Central memory CD8-positive, alpha-beta T cell (primary cell): ENCODE results near the gene EIF4EBP3.
A peak's percentile ranks its signal among the peaks of the same experiment; 100 is the strongest.

Experiments
- ATAC-seq: fragments of 150-1000 bp; cut with Tn5 transposase; replicated peaks from 2 replicates; pipeline ENCODE4 v1.10.0; 2022; ENCODE audit warnings: mild to moderate bottlenecking, moderate FRiP score, moderate number of reproducible peaks; ENCODE audit not compliant: poor library complexity, severe bottlenecking; ENCODE audit errors: extremely low read depth
- DNase-seq, 2 donors: peaks; one replicate each; pipeline ENCODE4 v3.0.0; 2021; ENCODE audit warnings: low spot score in 2 of 2
- H3K27ac Mint-ChIP-seq: one replicate; pipeline ENCODE4 v1.8.0; 2022; ENCODE audit warnings: low read depth, mild to moderate bottlenecking, moderate library complexity, mixed read lengths
- H3K27me3 Mint-ChIP-seq: one replicate; pipeline ENCODE4 v1.8.0; 2022; ENCODE audit warnings: mixed read lengths
- H3K36me3 Mint-ChIP-seq: one replicate; pipeline ENCODE4 v1.8.0; 2022; ENCODE audit warnings: mild to moderate bottlenecking, moderate library complexity, mixed read lengths; ENCODE audit not compliant: insufficient read depth
- H3K4me1 Mint-ChIP-seq: one replicate; pipeline ENCODE4 v1.8.0; 2022; ENCODE audit warnings: mixed read lengths
- H3K4me3 Mint-ChIP-seq: one replicate; pipeline ENCODE4 v1.8.0; 2022; ENCODE audit warnings: mild to moderate bottlenecking, moderate library complexity, mixed read lengths
- H3K9me3 Mint-ChIP-seq: one replicate; pipeline ENCODE4 v1.8.0; 2022; ENCODE audit warnings: mixed read lengths

EIF4EBP3 gene

DNA sequence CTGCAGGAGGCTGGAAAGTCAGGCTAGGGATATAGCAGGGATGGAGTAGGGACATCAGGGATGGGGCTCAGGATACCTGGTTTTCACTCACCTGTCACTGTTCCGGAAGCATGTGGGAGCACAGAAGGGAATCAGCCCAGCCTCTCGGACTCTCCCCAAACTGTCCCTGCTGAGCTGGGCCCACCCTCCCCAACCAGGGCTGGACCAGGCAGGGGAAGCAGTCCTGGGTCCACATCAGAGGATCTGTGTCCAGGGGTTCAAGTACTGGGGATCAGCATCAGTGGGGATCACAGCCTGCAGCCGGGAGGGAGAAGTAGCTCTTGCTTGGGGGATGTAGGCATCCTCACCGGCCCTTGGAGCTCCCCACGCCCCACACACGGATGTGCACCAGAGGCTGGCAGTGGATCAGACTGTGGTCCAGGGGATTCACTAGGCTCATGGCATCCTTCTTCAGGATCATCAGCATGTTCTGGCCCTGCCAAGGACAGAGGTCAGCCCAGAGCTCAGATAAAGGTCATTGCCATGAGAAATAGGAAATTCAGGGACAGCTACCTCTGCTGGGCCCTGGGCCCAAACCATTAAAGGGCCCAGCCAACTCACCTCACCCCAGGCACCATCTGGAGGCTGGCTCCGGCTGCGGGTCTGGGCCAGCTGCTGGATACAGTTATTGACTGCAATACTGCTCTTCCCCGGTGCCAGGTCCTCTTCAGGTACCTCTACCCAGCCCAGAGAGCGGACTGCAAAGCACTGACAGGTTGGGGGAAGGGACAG lies 14.5 kb downstream of the EIF4EBP3 start:
- Mint-ChIP-seq H3K27me3 (no peaks in the 10 kb centered on the region), H3K4me3 (peak overlapping the region; percentile 88), H3K4me1 (peaks cover 44% of the 10 kb centered on the region), H3K9me3 (no peaks in the 10 kb centered on the region), H3K27ac (no peak overlapping the region), H3K36me3 (peaks cover 24% of the 10 kb centered on the region)
- DNase-seq (no peak), ATAC-seq (no peak)

- Mint-ChIP-seq H3K4me3 (peak overlapping the region; percentile 88), H3K27ac (peak overlapping the region; percentile 96), H3K9me3 (no peaks in the 10 kb centered on the region), H3K36me3 (peaks cover 12% of the 10 kb centered on the region), H3K4me1 (peaks cover 46% of the 10 kb centered on the region), H3K27me3 (no peaks in the 10 kb centered on the region)
- no peak for ATAC-seq
- DNase-seq = no peak
Observed at GRCh38 chr5:140563596-140563995, 16.1 kb downstream of the EIF4EBP3 start.

DNA sequence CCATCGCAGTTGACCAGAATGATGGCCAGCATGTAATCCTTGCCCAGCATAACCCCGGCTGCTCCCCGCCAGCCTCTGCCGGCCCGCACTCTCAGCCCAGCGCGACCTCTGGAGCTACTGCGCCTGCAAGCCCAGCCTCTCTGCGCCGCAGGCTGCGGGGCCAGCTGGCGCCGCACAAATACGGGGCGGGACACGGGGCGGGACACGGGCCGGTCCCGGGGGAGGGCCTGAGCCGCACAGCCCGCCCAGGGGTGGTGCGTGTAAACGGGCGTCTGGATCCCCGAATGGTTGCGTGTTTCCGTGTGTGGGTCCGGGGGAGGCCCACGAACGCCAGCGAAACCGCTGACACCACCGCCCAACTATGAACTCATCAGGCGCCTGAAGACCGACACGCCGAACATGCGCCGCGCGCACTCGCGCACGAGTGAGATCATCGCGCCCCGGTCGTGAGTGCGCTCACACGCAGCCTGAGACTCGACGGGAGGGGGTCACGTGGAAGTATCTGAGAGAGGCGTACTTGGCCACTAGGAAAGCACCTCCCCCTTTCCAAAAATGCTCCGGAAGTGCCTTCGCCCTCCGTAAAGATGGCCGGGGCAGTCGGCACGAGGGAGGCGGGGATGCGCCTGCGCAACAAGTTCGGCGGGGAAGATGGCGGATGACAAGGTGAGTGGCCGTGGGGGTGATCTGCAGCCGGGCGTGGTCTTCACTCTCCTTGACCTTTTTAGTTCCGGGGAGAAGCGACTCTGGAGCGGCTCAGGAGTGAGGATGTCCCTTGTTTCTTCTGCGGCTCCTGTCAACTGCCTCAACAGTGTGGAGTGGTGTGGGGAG lies 16.9 kb downstream of the EIF4EBP3 start, which contains the start of the genes APBB3 and SLC35A4:
Gene APBB3 (minus strand): TSS at position 403 of the 828 bp plus-strand sequence. CDS start 353 bp downstream, at position 50.
Gene SLC35A4 (plus strand): TSS at position 633 of the 828 bp plus-strand sequence. CDS start 2,342 bp downstream, outside the sequence.
- Mint-ChIP-seq H3K27ac (peak within 1 kb of the TSS; percentile 96), H3K4me3 (peak within 1 kb of the TSS; percentile 88), H3K4me1 (peaks cover 53% of the 10 kb centered on the region), H3K36me3 (peaks cover 12% of the 10 kb centered on the region), H3K27me3 (no peaks in the 10 kb centered on the region), H3K9me3 (no peaks in the 10 kb centered on the region)
- peak; percentile 88 for ATAC-seq
- peak; percentile 90 to 98 for DNase-seq

DNA sequence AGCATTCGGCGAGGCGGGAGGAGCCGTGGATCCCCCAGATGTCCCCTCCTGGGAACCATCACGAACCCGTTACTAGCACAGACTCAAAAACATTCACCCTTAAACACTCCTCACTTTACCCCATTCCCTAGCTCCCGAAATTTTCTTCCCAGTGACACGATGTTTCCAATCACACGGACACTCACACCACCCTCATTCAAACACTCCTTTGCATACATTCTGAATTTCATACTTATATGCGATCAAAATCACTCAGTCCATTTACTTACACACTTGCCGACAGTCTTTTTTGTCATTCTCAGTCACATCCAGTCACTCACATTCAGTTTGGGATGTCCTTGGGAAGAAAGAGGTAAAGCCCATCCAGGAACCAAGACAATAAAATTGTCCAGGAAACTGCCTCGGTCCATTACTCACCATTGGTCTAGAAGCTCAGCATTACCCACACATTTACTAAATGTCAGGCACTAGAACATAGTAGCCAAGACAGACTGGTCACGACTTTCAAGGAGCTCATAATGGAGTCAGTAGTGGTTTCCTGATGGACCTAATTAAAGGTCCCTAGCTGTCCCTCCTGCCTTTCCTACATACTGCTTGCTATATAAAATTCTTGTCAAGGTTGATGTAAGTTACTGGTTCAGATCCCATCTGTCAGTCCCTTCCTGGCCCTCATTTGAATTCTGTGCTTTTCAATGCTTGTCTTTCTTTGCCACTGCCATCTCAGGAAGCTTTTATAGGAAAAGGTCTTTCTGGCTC lies 17.7 kb downstream of the EIF4EBP3 start:
- Mint-ChIP-seq H3K27ac (peak overlapping the region; percentile 96), H3K9me3 (no peaks in the 10 kb centered on the region), H3K4me3 (peak overlapping the region; percentile 88), H3K4me1 (peaks cover 55% of the 10 kb centered on the region), H3K27me3 (no peaks in the 10 kb centered on the region), H3K36me3 (peaks cover 15% of the 10 kb centered on the region)
- ATAC-seq = peak; percentile 0
- no peak for DNase-seq

- Mint-ChIP-seq H3K4me1 (peaks cover 59% of the 10 kb centered on the region), H3K27ac (peak overlapping the region; percentile 96), H3K9me3 (no peaks in the 10 kb centered on the region), H3K27me3 (no peaks in the 10 kb centered on the region), H3K4me3 (peak overlapping the region; percentile 88), H3K36me3 (peaks cover 15% of the 10 kb centered on the region)
- no peak for ATAC-seq
- no peak for DNase-seq
Observed at GRCh38 chr5:140565780-140566095, 18.3 kb downstream of the EIF4EBP3 start.

- Mint-ChIP-seq H3K4me1 (peaks cover 59% of the 10 kb centered on the region), H3K9me3 (no peaks in the 10 kb centered on the region), H3K36me3 (peaks cover 15% of the 10 kb centered on the region), H3K27me3 (no peaks in the 10 kb centered on the region), H3K27ac (peak overlapping the region; percentile 44), H3K4me3 (no peak overlapping the region)
- ATAC-seq (no peak), DNase-seq (no peak)
Observed at GRCh38 chr5:140566665-140567064, 19.2 kb downstream of the EIF4EBP3 start.

DNA sequence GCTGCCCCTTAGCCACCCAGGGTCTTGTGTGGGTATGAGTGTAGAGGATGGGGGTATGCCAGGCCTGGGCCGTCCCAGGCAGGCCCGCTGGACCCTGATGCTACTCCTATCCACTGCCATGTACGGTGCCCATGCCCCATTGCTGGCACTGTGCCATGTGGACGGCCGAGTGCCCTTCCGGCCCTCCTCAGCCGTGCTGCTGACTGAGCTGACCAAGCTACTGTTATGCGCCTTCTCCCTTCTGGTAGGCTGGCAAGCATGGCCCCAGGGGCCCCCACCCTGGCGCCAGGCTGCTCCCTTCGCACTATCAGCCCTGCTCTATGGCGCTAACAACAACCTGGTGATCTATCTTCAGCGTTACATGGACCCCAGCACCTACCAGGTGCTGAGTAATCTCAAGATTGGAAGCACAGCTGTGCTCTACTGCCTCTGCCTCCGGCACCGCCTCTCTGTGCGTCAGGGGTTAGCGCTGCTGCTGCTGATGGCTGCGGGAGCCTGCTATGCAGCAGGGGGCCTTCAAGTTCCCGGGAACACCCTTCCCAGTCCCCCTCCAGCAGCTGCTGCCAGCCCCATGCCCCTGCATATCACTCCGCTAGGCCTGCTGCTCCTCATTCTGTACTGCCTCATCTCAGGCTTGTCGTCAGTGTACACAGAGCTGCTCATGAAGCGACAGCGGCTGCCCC lies 19.8 kb downstream of the EIF4EBP3 start:
- DNase-seq (no peak), ATAC-seq (no peak)
- H3K4me3 Mint-ChIP-seq = no peak overlapping the region
- peak overlapping the region; percentile 44 for H3K27ac Mint-ChIP-seq
- no peaks in the 10 kb centered on the region for H3K27me3 Mint-ChIP-seq
- H3K4me1 Mint-ChIP-seq = peaks cover 59% of the 10 kb centered on the region
- H3K9me3 Mint-ChIP-seq = no peaks in the 10 kb centered on the region
- H3K36me3 Mint-ChIP-seq = peaks cover 15% of the 10 kb centered on the region

DNA sequence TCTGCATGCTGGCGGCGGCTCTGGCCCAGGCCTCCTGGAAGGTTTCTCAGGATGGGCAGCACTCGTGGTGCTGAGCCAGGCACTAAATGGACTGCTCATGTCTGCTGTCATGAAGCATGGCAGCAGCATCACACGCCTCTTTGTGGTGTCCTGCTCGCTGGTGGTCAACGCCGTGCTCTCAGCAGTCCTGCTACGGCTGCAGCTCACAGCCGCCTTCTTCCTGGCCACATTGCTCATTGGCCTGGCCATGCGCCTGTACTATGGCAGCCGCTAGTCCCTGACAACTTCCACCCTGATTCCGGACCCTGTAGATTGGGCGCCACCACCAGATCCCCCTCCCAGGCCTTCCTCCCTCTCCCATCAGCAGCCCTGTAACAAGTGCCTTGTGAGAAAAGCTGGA lies 20.4 kb downstream of the EIF4EBP3 start:
- Mint-ChIP-seq H3K9me3 (no peaks in the 10 kb centered on the region), H3K4me3 (no peak overlapping the region), H3K4me1 (peaks cover 59% of the 10 kb centered on the region), H3K36me3 (peaks cover 13% of the 10 kb centered on the region), H3K27ac (peak overlapping the region; percentile 94), H3K27me3 (no peaks in the 10 kb centered on the region)
- ATAC-seq (no peak), DNase-seq (no peak)

GRCh38 chr5:140568443-140569063 lies 21.1 kb downstream of the EIF4EBP3 start:
- peaks cover 58% of the 10 kb centered on the region for H3K4me1 Mint-ChIP-seq
- DNase-seq (no peak), ATAC-seq (no peak)

DNA sequence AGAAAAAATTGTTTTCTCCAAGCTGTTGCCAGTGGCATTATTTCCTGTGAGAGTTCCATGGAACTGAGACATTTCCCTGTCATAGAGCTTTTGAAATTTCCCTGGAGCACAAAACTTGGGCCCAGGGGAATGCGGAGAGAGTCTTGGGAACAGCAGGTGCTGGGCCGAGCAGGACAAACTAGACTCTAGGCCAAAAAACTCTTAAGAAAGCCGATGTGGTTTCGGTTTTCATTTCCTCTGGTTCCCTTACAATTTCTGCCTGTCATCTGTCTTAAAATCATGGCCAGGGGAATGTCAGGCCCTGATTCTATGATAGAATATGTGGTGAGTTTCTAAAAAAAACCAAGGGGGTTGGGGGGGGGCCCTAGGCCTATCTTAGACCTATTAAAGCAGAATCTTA lies 21.7 kb downstream of the EIF4EBP3 start:
- peaks cover 11% of the 10 kb centered on the region for H3K36me3 Mint-ChIP-seq
- H3K4me3 Mint-ChIP-seq = peak overlapping the region; percentile 64
- ATAC-seq (no peak), DNase-seq (no peak)
- H3K27ac Mint-ChIP-seq = peak overlapping the region; percentile 94
- peaks cover 52% of the 10 kb centered on the region for H3K4me1 Mint-ChIP-seq
- H3K9me3 Mint-ChIP-seq = no peaks in the 10 kb centered on the region
- no peaks in the 10 kb centered on the region for H3K27me3 Mint-ChIP-seq

More at GRCh38 chr5:140568443-140569063, 21.1 kb downstream of the EIF4EBP3 start:
- H3K27ac Mint-ChIP-seq = peak overlapping the region; percentile 94
- no peaks in the 10 kb centered on the region for H3K9me3 Mint-ChIP-seq
- peaks cover 11% of the 10 kb centered on the region for H3K36me3 Mint-ChIP-seq
- H3K4me3 Mint-ChIP-seq = peak overlapping the region; percentile 64
- no peaks in the 10 kb centered on the region for H3K27me3 Mint-ChIP-seq

GRCh38 chr5:140570058-140570457 lies 22.6 kb downstream of the EIF4EBP3 start:
- peak overlapping the region; percentile 21 for H3K4me3 Mint-ChIP-seq

More at GRCh38 chr5:140570058-140570457, 22.6 kb downstream of the EIF4EBP3 start:
- DNase-seq (no peak), ATAC-seq (no peak)
- Mint-ChIP-seq H3K4me1 (peaks cover 45% of the 10 kb centered on the region), H3K9me3 (no peaks in the 10 kb centered on the region), H3K36me3 (peaks cover 6% of the 10 kb centered on the region), H3K27ac (peak overlapping the region; percentile 94), H3K27me3 (no peaks in the 10 kb centered on the region)
